Activated CD4-positive, CD25-positive, alpha-beta regulatory T cell treated with anti-CD3 and anti-CD28 coated beads, Interleukin-2, amount 50 U/mL, for 72 hours (primary cell): ENCODE results near the gene SH3RF2.

ENCODE experiments used
- DNase-seq: peaks from one replicate; pipeline ENCODE4 v3.0.0; 2021

SH3RF2 gene

DNA sequence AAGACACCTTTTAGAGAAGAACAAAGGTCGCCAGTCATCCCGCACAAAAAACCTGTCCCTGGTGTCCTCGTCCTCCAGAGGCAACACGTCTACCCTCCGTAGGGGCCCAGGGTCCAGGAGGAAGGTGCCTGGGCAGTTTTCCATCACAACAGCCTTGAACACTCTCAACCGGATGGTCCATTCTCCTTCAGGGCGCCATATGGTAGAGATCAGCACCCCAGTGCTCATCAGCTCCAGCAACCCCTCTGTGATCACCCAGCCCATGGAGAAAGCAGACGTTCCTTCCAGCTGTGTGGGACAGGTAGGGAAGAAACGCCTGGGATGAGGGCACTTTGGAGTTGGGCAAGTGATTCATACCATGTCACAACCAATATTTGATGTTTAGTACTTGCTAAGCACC is 77.4 kb downstream of the SH3RF2 start:
- no peak for DNase-seq

DNA sequence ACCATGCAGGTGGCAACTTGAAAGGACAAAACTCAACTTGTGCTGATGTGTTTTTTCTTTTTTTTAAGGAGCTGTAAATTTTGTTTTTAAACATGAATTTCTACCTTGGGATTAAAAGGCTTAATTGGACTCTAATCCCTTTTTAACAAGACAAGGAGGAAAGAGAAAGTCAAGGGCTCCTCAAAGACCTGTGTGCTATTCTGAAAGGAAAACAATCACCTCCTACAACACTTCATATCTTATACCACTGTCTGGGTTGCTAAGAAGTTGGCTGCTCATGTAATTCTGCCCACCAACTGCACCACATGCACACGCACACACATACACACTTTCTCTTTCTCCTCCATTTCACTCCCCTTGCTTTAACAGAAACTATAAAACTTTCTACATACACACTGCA is 78.6 kb downstream of the SH3RF2 start:
- no peak for DNase-seq

DNA sequence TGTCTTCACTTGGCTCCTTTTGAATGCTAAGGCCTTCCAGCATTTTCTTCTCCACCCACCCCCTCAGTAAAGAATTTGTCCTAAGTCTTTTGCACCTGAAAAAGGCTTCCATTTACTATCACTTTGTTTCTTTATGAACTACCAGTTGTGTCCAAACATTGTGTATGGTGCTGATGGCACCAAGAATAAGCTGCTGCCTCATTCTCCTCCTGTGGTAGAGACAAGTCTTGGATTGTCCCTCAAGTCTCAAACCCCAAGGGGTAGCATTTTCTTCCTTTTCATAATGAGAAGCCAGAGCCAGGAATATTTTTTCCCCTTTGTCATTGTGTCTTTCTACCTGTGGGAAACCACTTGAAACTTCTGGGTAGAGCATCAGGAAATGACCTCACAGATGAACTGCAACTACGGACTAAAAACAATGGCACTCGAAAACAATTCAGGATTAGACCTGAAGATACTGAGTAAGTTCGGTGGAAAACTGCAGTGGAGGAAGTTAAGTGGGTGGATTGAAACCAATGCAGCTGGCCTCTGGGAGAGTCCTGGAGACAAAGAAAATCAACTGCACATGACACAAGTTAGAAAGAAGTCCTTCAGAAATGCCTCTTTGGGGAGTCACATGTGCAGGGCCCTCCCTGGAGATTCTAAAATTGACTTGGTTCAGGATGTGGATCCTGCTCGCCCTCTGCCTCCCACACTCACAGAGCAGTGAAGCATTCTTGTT is 80.5 kb downstream of the SH3RF2 start:
- no peak for DNase-seq

DNA sequence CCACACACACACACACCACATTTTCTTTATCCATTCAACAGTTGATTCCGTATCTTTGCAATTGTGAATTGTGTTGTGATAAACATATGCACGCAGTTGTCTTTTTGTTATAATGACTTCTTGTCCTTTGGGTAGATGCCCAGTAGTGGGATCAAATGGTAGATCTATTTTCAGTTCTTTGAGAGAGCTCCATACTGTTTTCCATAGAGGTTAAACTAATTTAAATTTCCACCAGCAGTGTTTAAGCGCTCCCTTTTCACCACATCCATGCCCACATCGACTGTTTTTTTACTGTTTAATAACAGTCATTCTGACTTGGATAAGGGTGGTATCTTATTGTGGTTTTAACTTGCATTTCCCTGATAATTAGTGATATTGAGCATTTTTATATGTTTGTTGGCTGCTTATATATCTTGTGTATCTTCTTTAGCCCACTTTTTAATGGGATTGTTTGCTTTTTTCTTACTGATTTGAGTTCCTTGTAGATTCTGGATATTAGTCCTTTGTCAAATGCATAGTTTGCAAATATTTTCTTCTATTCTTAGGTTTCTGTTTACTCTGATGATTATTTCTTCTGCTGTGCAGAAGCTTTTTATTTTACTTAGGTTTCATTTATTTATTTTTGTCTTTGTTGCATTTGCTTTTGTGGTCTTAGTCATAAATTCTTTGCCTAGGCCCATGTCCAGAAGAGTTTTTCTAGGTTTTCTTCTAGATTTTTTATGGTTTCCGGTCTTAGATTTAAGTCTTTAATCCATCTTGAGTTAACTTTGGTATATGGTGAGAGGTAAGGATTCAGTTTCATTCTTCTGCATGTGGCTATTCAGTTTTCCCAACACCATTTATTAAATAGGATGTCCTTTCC is 82.4 kb downstream of the SH3RF2 start:
- DNase-seq = no peak

DNA sequence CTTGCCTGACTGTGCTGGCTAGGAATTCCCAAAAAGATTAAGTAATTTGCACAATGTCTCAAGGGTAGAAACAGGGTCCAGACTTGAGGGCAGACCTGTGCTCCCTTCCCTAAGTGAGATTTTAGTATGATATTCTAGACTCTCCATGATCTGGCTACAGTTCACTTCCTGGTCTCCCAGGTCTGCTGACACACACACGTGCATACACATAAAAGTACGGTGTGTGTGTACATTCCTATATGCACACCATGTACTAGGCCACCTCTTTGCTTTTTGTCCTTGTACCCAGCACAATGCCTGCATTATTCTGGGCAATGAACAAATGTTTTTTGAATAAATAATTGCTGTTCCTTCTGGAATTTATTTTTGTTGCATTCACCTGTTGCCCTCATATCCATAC is 83.7 kb downstream of the SH3RF2 start:
- DNase-seq = no peak

DNA sequence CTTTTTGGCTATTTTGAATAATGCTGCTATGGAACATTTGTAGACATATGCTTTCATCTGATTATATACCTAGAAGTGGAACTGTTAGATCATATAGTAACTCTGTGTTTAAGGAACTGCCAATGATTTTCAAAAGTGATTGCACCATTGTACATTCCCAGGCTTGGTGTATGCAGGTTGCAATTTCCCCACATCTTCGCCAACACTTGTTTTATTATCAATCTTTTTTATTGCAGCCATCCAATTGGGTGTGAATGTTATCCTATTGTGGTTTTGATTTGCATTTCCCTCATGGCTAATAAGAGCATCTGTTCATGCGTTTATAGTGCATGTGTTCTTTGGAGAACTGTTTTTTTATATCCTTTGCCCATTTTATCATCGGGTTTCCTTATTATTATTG is 87.7 kb downstream of the SH3RF2 start:
- no peak for DNase-seq

DNA sequence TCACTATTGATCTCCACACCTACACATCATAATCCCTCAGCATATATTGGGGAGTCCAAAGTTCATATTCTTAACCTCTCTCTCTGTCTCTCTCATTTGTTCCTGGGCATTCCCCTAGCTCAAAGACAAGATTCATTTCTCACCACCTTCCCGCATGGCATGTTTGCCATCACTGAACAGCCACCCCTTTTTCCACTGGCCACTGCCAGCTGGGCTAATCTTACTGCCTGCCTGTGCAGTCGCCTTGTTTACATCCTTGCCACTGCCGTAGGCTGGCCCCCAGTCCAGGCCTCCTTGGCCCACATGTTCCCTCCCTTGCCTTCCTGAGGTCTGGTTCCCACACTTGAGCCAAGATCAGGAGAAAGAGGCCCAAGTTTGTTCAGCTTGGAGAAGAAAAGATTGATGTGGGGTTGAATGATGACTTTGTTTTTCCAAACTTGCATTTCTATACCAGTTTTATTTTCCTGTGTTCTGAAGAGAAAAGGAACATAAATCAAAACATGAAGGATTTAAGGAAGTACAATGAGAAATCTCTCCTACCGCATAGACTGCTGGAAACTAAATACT is 88.8 kb downstream of the SH3RF2 start:
- no peak for DNase-seq

DNA sequence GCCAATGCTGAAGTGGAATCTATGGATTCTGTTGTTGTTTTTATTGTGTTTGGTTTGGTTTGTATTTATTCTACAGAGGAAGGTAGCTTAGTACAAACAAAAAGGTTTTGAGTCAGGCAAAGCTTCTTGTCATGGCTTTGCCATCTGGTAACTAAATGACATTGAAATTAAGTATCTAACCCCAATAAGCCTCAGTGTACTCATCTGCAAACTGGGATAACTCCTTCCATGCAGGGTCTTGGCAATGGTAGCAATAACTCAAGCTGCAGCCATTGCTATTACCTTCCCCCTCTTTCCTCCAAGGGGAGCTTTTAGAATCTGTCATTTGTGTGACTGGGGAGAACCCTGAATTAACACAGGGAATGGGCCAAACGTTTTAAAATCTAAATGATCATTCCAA is 89.3 kb downstream of the SH3RF2 start:
- no peak for DNase-seq

DNA sequence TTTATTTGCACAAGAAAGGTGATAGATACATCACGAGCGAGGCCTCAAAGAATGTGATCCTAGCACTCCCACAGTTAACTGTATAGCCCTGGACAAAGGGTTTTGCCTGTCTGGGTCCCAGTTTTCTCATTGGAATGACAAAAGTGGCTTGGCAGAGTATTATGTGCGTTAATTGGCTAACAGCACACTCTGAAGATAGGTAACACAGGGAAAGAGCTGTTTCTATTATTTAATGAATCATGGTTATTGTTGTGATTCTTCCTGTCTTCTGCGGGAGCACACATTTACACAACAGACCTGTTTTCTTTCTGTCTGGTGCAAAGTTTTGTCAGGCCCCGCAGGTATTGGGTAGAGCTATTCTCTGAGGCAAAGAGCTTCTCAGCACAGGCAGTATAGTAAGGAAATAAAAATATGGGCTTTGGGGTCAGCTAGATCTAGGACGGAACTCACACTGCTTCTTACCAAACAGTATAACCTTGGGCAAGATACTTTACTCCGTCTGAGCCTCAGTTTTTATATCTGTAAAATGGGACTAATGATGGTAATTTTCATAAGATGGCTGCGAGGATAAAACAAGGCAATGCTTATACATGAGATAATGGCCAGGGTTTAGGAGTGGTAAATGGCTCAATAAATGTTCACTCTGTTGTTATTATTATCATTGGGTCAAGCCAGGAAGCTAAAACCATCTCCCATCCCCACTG is 90.1 kb downstream of the SH3RF2 start:
- no peak for DNase-seq

DNA sequence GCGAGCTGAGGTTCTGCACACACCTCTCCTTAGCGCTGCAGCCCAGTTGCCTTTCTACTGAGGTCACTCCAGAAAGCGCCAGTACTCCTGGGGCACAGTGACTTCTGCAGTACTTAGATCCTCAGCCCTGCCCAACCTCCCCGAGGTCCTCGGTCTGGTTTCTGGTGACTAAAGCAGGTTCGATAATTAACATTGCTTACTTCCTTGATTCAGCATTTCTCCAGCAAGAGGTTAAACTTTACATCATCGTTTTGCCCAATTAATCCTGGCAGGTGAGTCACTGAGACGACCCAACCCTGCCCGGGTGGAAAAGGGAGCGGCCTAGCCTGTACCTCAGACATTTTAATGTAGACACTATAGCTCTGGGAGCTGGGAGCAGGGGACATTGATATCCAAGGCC is 91.4 kb downstream of the SH3RF2 start:
- DNase-seq = no peak

DNA sequence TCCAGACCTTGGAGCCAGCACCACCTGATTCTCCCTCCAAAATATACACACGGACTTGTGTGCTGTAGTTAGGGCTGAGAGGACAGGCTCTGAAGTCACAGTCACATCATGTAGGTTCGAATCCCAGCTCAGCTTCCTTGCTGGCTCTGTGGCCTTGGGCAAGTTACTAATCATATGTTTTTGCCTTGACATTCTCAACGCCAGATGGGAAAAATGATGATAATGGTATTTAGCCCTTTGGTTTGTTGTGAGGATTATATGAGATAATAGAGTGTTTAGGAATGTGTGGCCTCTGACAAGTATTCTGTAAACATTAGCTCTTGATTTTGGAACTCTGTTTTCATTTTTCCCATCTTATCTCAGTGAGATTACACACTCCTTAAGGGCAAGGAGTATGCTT is 96.5 kb downstream of the SH3RF2 start:
- no peak for DNase-seq

DNA sequence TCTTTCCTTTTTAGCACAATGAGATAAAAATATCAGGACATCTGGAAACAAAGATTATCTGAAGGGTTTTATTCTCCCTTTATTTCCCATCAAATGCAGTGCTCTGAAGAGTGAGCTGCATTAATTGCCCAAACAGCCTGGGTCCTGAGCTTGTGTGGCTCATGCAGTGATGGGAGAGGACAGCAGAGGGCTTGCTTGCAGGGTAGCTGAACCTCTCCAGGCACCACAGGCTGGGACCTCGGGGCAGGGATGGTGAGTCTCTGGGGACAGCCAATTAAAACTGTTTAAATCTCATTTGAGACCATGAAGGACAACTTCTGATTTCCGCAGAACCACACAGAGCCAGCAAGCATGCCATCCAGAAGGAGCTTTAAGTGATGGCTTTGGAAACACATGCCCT is 97.7 kb downstream of the SH3RF2 start:
- no peak for DNase-seq

DNA sequence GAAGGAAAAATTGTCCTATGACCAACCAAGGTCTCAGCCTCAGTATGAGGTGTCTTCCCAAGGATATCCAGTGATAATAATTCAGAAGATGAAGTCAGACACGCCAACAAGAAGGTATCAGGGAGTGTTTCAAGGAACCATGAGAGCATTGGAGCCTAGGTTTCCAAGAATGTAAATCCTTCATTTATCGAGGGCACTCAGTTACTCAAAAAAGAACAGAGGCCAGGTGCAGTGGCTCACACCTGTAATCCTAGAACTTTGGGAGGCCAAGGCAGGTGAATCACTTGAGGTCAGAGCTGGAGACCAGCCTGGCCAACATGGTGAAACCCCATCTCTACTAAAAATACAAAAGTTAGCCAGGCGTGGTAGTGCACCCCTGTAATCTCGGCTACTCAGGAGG is 98.2 kb downstream of the SH3RF2 start:
- DNase-seq = no peak

DNA sequence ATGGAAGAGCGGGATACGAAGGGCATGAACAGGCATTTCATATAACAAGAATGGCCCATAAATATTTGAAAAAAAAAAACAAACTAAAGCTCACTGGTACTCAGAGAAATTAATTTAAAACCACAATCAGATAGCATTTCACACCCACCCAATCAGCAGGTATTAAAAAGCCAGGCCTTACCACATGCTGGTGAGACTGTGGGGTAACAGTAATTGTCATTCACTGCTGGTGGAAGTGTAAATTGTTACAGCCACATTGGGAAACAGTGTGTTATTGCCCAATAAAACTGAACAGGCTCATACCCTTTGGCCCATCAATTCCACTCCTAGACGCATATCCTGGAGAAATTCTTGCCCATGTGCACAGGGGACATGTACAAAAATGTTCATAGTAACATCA is 103.0 kb downstream of the SH3RF2 start:
- no peak for DNase-seq

DNA sequence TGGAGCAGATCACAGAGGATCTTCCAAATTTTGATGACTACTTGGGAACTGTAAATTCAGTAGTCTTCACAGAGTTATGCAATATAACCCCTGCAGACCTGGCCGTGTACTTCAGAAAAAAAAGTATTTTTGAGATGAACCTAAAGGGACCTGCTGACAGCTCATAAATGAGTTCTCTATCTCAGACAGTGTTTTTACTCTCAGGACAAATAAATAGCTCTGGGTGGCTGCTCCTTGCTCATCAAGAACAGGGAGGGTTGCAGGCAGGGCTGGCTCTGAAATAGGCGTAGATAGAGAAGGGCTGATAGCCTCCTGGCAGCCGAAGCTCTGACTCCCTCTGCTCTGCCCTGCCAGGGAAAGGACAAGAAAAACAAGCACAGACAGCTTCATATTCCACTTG is 104.1 kb downstream of the SH3RF2 start:
- no peak for DNase-seq

DNA sequence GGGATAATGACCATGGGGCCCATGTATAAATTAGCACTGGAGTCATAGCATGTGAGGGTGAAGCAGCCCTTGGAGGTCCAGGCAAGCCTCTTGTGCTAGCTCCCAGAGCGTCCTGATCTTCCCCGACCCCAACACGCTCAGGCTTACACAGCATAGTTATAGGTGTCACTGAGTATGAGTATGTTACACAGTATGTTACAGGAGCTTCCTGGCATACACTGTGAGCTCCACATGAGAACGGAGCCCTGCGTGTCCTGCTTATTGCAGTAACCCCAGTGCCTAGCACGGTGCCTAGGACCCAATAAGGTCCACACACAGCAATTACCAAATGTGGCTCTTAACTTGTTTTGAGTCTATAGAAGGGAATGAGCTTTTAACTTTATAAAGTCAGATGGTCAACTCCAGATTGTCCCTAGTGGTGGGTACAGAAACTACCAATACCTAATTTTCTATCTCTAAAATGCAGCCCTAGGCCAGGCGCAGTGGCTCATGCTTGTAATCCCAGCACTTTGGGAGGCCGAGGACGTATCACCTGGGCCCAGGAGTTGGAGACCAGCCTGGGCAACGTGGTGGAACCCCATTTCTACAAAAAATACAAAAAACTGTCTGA is 104.9 kb downstream of the SH3RF2 start:
- DNase-seq = no peak

DNA sequence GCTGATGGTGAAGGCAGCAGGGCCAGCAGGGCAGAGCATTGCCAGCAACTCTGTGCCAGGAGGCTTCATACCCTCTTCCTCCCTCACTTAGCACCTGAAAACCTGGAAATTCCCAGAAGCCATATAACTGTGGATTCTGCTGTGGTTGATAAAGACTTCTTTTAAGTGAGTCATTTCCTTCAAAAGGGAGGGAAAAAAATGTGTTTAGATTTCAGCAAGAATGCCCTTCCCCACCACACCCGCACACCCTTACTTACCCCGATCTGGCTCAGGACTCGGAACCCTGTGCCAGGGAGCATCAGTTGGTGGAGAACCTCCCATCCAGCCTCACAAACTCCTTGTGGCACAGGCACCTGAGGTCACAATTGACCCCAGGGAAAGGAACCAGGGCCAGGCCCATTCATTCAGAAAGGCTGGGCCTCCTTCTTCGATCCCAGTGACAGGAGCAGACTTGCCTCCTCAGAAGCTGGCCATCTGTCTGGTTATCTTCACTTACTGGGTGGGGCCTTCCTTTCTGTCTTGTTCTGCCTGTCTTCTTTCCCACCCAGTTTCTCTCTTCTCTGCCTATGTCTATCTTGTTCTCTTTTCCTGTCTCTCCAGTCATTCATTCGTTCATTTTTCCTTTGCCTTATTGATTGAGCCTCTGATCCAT is 106.4 kb downstream of the SH3RF2 start:
- DNase-seq = no peak

DNA sequence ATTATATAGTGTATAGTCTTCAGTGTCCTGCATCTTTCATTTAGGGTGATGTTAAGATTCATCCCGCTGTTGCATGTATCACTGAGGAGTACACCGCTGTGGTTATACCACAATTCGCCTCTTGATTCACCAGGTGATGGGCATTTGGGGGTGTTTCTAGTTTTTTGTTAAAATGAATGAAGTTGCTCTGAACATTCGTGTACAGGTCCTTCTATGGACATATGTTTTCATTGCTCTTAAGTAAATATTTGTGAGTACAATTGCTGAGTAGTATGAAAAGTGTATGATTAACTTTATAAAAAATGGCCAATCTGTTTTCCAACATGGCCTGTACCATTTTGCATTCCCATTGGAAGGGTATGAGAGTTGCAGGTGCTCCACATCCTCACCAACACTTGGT is 107.3 kb downstream of the SH3RF2 start:
- no peak for DNase-seq

DNA sequence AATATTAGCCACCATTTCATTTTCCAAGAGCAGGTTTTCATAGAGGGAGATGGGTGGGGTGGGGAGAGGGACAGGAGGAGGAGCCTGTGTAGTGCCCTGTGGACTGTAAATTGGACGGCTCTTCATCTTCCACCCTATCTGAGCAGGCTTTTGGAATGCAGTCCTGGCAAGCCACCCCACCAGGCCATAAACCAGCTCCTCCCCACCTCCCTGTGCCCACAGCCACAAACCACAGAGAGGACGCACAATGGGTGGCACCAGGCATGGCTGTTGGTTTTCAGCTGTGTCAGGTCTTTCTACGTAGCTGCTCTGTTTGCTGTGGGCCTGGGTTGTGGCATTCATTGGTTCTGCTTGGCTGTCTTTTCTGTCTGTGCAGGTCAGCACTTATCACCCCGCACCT is 111.0 kb downstream of the SH3RF2 start:
- DNase-seq = no peak

DNA sequence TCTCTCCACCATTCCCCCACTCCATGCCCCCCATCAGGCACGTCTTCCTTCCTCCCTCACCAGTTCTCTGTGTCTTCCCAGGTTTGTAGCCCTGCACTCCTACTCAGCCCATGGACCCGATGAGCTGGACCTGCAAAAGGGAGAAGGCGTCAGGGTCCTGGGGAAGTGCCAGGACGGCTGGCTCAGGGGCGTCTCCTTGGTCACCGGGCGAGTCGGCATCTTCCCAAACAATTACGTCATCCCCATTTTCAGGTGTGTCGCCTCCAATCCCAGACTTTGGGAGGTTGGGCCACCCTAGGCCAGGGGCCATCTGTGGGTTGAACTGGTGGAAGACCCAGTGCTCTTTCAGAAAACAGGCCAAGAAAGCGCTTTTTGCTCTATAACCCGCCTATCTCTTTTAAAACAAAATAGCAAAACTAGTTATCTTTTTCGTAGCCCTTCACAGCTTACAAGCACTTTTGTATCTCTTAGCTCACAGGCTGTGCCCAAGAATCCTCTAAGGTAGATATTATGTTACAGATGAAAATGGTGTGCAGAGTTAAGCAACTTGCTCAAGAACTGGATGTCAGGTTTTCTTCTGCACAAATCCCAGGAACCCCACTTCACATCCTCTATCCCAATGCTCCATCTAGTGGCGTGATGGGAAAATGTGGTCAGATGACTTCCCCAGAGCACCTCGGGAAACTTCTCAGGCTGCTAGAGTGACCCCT is 112.8 kb downstream of the SH3RF2 start:
- no peak for DNase-seq

DNA sequence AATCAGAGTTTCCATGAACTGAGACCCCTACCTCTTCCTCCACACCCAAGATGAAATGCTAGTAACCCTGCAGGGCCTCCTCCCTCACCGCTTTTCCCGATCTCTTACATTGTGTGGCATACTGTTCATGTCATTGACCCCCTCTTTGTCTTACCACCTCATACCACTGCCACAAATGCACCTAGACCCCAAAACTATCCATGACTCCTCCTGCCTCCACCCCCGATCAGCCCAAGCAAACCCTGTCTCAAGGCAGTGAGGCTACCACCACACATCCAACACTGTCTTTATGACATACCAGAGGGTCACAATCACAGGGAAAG is 113.3 kb downstream of the SH3RF2 start:
- DNase-seq = no peak

DNA sequence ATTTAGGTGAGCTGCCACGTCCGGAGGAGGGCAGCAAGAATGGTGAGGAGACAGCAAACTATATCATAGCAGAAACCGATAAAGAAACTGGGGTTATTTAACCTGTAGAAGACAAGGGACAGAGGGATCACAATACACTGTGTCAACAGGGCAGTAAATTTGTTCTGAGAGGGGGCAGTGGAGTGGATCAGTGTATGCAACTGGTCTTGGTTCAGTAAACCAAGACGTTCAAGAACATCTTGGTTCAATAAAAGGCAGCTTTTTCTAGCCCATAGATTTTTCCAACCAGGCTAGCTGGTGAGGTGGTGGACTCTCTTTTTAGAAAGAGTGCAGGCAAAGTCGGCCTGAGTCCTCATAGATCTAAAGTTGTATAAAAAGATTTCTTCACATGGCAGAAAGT is 113.7 kb downstream of the SH3RF2 start:
- DNase-seq = no peak
